Endothelial cell (in vitro differentiated cells): ENCODE data around the gene CRYBB2. TPM values are rescaled to one million over a fixed set of nuclear protein-coding genes. Genes with fewer than 3 reads are reported as not detected.

Source experiments
- DNase-seq: peaks from one replicate; pipeline ENCODE4 v3.0.0; 2021; ENCODE audit warnings: low spot score
- H3K27ac Mint-ChIP-seq: one replicate; pipeline ENCODE4 v1.8.0; 2021; ENCODE audit warnings: mixed read lengths, inconsistent platforms; ENCODE audit not compliant: unreplicated experiment
- H3K27me3 Mint-ChIP-seq: one replicate; pipeline ENCODE4 v1.8.0; 2021; ENCODE audit warnings: mild to moderate bottlenecking, moderate library complexity, mixed read lengths, inconsistent platforms; ENCODE audit not compliant: unreplicated experiment
- H3K36me3 Mint-ChIP-seq: one replicate; pipeline ENCODE4 v1.8.0; 2021; ENCODE audit warnings: mild to moderate bottlenecking, low read depth, mixed read lengths, inconsistent platforms; ENCODE audit not compliant: unreplicated experiment
- H3K4me1 Mint-ChIP-seq: one replicate; pipeline ENCODE4 v1.8.0; 2021; ENCODE audit warnings: mild to moderate bottlenecking, mixed read lengths, inconsistent platforms; ENCODE audit not compliant: unreplicated experiment
- H3K4me3 Mint-ChIP-seq: one replicate; pipeline ENCODE4 v1.8.0; 2021; ENCODE audit warnings: mild to moderate bottlenecking, mixed read lengths, inconsistent platforms; ENCODE audit not compliant: unreplicated experiment
- H3K9me3 Mint-ChIP-seq: one replicate; pipeline ENCODE4 v1.8.0; 2021; ENCODE audit warnings: mixed read lengths, inconsistent platforms; ENCODE audit not compliant: unreplicated experiment
- total RNA-seq: library from RNA; stranded (reverse); fragmentation: NEBNext Ultra II Directional; extraction: Animal tissue kit (Norgen Biotek cat#: 25700); gene quantifications from one replicate; pipeline ENCODE4 v1.2.1, GENCODE V29; 2021; ENCODE audit not compliant: unreplicated experiment
- TF ChIP-seq, protein P1 (sequence below): fragments of 200-600 bp; sonication (generic); IDR thresholded peaks from one replicate; pipeline ENCODE4 v1.5.0; 2021; ENCODE audit warnings: antibody characterized with exemption; ENCODE audit not compliant: unreplicated experiment

The CRYBB2 gene
- total RNA-seq, 1 donor from 2014 or later, result 1.9 TPM

- no peak for DNase-seq
- H3K27me3 Mint-ChIP-seq, result peaks cover 4% of the 10 kb centered on the region
- peaks cover 15% of the 10 kb centered on the region for H3K4me1 Mint-ChIP-seq
- peaks cover 14% of the 10 kb centered on the region for H3K36me3 Mint-ChIP-seq
- no peak overlapping the region for H3K27ac Mint-ChIP-seq
- TF ChIP-seq, protein P1, sequence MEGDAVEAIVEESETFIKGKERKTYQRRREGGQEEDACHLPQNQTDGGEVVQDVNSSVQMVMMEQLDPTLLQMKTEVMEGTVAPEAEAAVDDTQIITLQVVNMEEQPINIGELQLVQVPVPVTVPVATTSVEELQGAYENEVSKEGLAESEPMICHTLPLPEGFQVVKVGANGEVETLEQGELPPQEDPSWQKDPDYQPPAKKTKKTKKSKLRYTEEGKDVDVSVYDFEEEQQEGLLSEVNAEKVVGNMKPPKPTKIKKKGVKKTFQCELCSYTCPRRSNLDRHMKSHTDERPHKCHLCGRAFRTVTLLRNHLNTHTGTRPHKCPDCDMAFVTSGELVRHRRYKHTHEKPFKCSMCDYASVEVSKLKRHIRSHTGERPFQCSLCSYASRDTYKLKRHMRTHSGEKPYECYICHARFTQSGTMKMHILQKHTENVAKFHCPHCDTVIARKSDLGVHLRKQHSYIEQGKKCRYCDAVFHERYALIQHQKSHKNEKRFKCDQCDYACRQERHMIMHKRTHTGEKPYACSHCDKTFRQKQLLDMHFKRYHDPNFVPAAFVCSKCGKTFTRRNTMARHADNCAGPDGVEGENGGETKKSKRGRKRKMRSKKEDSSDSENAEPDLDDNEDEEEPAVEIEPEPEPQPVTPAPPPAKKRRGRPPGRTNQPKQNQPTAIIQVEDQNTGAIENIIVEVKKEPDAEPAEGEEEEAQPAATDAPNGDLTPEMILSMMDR, result no peak
- H3K4me3 Mint-ChIP-seq, result no peak overlapping the region
- no peaks in the 10 kb centered on the region for H3K9me3 Mint-ChIP-seq
These were observed 11.8 kb upstream of the CRYBB2 start for GRCh38 chr22:25207553-25208157.

GRCh38 chr22:25208328-25208727 is 11.1 kb upstream of the CRYBB2 start:
- H3K27ac Mint-ChIP-seq, result no peak overlapping the region
- no peaks in the 10 kb centered on the region for H3K9me3 Mint-ChIP-seq
- H3K4me1 Mint-ChIP-seq, result peaks cover 15% of the 10 kb centered on the region
- no peak for DNase-seq
- H3K36me3 Mint-ChIP-seq, result peaks cover 15% of the 10 kb centered on the region
- H3K27me3 Mint-ChIP-seq, result peaks cover 4% of the 10 kb centered on the region
- TF ChIP-seq, protein P1, result no peak
- H3K4me3 Mint-ChIP-seq, result no peak overlapping the region

GRCh38 chr22:25208743-25209505 is 10.5 kb upstream of the CRYBB2 start:
- peaks cover 20% of the 10 kb centered on the region for H3K36me3 Mint-ChIP-seq
- TF ChIP-seq, protein P1, result no peak
- H3K27me3 Mint-ChIP-seq, result peaks cover 4% of the 10 kb centered on the region
- no peak overlapping the region for H3K4me3 Mint-ChIP-seq
- peaks cover 15% of the 10 kb centered on the region for H3K4me1 Mint-ChIP-seq
- no peak for DNase-seq
- no peak overlapping the region for H3K27ac Mint-ChIP-seq
- H3K9me3 Mint-ChIP-seq, result no peaks in the 10 kb centered on the region

DNA sequence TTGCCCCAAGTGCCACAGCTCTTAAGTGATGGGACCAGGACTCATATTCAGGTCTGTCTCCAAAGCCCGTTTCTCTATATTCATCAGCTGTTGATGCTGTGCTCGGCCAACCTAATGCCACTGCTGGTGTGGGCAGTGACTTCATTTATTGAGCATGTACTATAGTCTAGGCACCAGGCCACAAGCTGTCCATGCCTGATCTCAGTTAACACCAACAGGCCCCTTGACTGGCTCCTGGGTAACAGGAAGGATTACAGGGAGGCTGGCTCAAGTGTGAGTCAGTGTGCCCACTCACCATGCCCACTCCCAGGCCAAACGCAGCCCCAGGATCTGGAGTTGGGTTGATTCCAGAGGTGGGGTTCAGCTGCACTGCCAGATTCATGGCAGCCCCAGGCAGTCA is 8.6 kb upstream of the CRYBB2 start:
- DNase-seq, result no peak
- no peak overlapping the region for H3K4me3 Mint-ChIP-seq
- peaks cover 15% of the 10 kb centered on the region for H3K4me1 Mint-ChIP-seq
- peaks cover 2% of the 10 kb centered on the region for H3K27me3 Mint-ChIP-seq
- peaks cover 17% of the 10 kb centered on the region for H3K36me3 Mint-ChIP-seq
- no peaks in the 10 kb centered on the region for H3K9me3 Mint-ChIP-seq
- no peak overlapping the region for H3K27ac Mint-ChIP-seq
- TF ChIP-seq, protein P1, result no peak

DNA sequence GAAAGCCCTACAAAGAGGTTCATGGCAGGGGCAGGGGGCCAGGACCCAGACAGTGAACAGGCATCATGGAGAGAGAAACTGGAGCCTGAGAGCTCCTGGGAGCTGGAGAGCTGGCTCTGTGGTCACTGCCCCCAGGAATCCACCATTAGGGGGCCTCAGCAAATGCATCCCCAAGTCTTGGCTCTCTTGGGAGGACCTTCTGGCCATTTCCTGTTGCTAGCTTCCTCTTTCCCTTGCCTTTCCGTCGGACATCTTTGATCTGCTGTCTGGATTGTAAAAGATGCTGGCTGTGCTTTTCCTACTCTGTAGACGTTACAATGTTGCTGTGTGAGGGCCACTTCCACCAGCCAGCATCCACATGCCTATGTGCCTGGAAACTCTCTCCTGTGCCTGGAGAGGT is 7.1 kb upstream of the CRYBB2 start:
- Mint-ChIP-seq H3K4me1 (peaks cover 15% of the 10 kb centered on the region), H3K9me3 (no peaks in the 10 kb centered on the region), H3K27me3 (peaks cover 2% of the 10 kb centered on the region), H3K36me3 (peaks cover 11% of the 10 kb centered on the region), H3K4me3 (no peak overlapping the region), H3K27ac (peak overlapping the region; percentile 95)
- peak; percentile 42 for DNase-seq
- TF ChIP-seq, protein P1, result no peak
